Gastroesophageal sphincter (tissue), 4 donors: ENCODE data around the gene FBXW7. TPM values are rescaled to one million over a fixed set of nuclear protein-coding genes. Genes with fewer than 3 reads are reported as not detected.

Experiments
- ATAC-seq: fragments of 150-250 bp; one replicate; pipeline ENCODE4 v1.9.1; 2016; ENCODE audit warnings: mild to moderate bottlenecking, moderate library complexity
- H3K27ac ChIP-seq, 4 donors: fragments of 200-600 bp; sonication (generic) in 3 of 4; 1 replicate in 3 of 4; 2 replicates in 1 of 4; pipeline ENCODE4 v1.5.1; 2016 to 2019
- H3K27me3 ChIP-seq: fragments of 200-600 bp; sonication (generic); one replicate; pipeline ENCODE4 v1.5.1; 2019
- H3K36me3 ChIP-seq, 2 donors: fragments of 200-600 bp; sonication (generic); one replicate each; pipeline ENCODE4 v1.5.1; 2019; ENCODE audit warnings: control low read depth in 1 of 2
- H3K4me1 ChIP-seq, 3 donors: fragments of 200-600 bp; sonication (generic); 1 replicate in 2 of 3; 2 replicates in 1 of 3; pipeline ENCODE4 v1.5.1; 2016 to 2019; ENCODE audit warnings: control low read depth in 2 of 3
- H3K4me3 ChIP-seq, 2 donors: fragments of 200-600 bp; sonication (generic); one replicate each; pipeline ENCODE4 v1.5.1; 2019; ENCODE audit warnings: mild to moderate bottlenecking in 1 of 2, moderate library complexity in 1 of 2
- H3K9me3 ChIP-seq, 3 donors: fragments of 200-600 bp; sonication (generic); one replicate each; pipeline ENCODE4 v1.5.1; 2017 to 2019; ENCODE audit warnings: control low read depth in 2 of 3
- CTCF ChIP-seq, 4 experiments: fragments of 200-600 bp in 2 of 4; fragments of 450-650 bp in 2 of 4; sonication (generic) in 1 of 4; IDR thresholded peaks; one replicate each; pipeline ENCODE4 v1.5.1; 2017 to 2019; ENCODE audit warnings: antibody characterized with exemption in 4 of 4, mild to moderate bottlenecking in 2 of 4, moderate library complexity in 2 of 4
- EP300 ChIP-seq: sonication (generic); formaldehyde crosslinking; IDR thresholded peaks from one replicate; pipeline ENCODE4 v1.6.1; 2017; ENCODE audit warnings: antibody characterized with exemption, mild to moderate bottlenecking
- POLR2A ChIP-seq, 2 donors: fragments of 450-650 bp; IDR thresholded peaks; one replicate each; pipeline ENCODE4 v1.6.1; 2017; ENCODE audit warnings: antibody characterized with exemption in 2 of 2, mild to moderate bottlenecking in 2 of 2, moderate library complexity in 1 of 2
- POLR2AphosphoS5 ChIP-seq: sonication (generic); formaldehyde crosslinking; IDR thresholded peaks from one replicate; pipeline ENCODE4 v1.6.1; 2017; ENCODE audit warnings: antibody characterized with exemption
- WGBS, 2 donors: methylation state at CpG; one replicate each; pipeline ENCODE4 v1.1.5; 2018; ENCODE audit warnings: low coverage in 1 of 2; 5-methylcytosine and 5-hydroxymethylcytosine counted together
- small RNA-seq, 4 donors: library from RNA; depleted of rRNA; stranded (forward); fragments of <200 nt; gene quantifications; one replicate each; pipeline ENCODE3, GENCODE V24; 2016
- total RNA-seq, 4 donors: library from RNA; depleted of rRNA; stranded (reverse); fragments of >200 nt; gene quantifications; one replicate each; pipeline ENCODE4 v1.1.0, GENCODE V29; 2016

The FBXW7 gene
- total RNA-seq, 4 donors from 2014 or later: 55.1 to 120 (median 85.5) TPM

DNA sequence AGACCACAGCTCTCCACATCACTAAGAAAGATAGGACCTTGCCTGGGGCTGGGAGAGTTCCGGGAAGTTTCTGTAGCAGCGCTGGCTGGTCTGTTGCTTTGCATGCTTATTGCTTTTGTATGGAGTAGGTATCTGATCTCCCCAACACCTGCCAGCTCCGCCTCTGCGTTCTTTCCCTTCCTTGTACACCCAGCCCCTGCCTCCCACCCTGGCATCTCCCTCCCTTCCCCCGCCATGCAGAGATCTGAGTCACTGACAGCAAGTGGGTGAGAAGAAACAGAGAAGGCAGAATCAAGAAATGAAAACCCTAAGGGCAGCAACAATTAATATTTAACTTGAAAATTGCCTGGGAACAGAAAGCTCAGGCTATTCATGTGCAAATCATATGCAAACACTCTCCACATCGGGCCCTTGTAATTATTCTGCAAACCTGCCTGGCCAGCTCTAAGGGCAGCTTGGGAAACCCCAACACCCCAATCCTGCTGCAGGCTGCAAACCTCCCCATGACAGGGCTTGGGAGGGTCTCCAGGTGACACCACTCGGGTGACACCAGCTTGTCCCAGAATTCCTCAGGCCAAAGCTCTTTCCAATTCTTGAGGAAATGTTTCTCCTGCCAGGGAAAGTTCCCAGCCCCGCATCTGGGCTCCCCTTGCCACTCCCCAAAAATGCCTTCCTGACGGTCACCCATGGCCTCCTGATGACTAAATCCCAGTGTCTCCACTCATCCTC, 257.2 kb downstream of the FBXW7 start:
- Histone ChIP-seq H3K27ac (no peak overlapping the region), H3K4me3 (no peak overlapping the region), H3K36me3 (no peaks in the 10 kb centered on the region), H3K9me3 (no peaks in the 10 kb centered on the region), H3K27me3 (no peaks in the 10 kb centered on the region), H3K4me1 (no peaks in the 10 kb centered on the region)
- 53 to 72% methylated on average over 2 to 4 of the region's 9 CpGs for WGBS, 2 donors
- TF ChIP-seq EP300: no peak
- no peak for TF ChIP-seq CTCF (IDR thresholded peaks at IDR 0.05)
- no peak for TF ChIP-seq POLR2A (IDR thresholded peaks at IDR 0.05)
- no peak for ATAC-seq

- TF ChIP-seq POLR2A (IDR thresholded peaks at IDR 0.05) (no peak), EP300 (no peak), CTCF (IDR thresholded peaks at IDR 0.05) (no peak), POLR2AphosphoS5 (no peak)
- Histone ChIP-seq H3K27me3 (no peaks in the 10 kb centered on the region), H3K27ac (no peak overlapping the region), H3K9me3 (no peaks in the 10 kb centered on the region), H3K36me3 (no peaks in the 10 kb centered on the region), H3K4me1 (no peaks in the 10 kb centered on the region), H3K4me3 (no peak overlapping the region)
- no peak for ATAC-seq
These were observed 257.8 kb downstream of the FBXW7 start for GRCh38 chr4:152278172-152278504.

- Histone ChIP-seq H3K27ac (no peak overlapping the region), H3K27me3 (no peaks in the 10 kb centered on the region), H3K4me1 (no peaks in the 10 kb centered on the region), H3K36me3 (no peaks in the 10 kb centered on the region), H3K4me3 (no peak overlapping the region), H3K9me3 (no peaks in the 10 kb centered on the region)
- no peak for TF ChIP-seq CTCF (IDR thresholded peaks at IDR 0.05)
- no peak for TF ChIP-seq EP300
- no peak for TF ChIP-seq POLR2AphosphoS5
- no peak for TF ChIP-seq POLR2A (IDR thresholded peaks at IDR 0.05)
- 80% methylated on average over 1 of the region's 5 CpGs; no CpG with 5 or more reads in 1 of the 2 donors for WGBS, 2 donors
- no peak for ATAC-seq
These were observed 258.6 kb downstream of the FBXW7 start for GRCh38 chr4:152277333-152277732.

DNA sequence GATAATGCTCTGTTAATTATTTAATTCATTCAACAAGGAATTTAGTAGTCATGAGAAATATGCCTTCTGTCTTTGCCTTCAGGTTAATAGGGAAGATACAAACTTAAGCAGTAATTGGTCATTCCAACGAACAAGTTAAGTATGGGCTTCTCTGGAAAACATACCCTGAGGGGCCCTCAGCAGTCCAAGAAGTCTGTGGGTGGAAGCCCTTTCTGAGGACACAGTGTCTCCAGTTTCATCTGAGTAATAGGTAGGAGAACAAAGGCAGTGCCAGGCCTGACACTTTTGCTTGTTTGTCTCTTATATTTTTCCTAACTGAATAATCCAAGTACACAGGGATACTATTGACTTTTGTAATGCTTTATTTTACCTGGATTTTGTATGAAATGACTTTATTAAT, 262.5 kb downstream of the FBXW7 start:
- no peaks in the 10 kb centered on the region for H3K36me3 ChIP-seq
- no peak overlapping the region for H3K27ac ChIP-seq
- WGBS, 2 donors: 40 to 89% methylated on average over 1 of the region's 1 CpG
- no peaks in the 10 kb centered on the region for H3K9me3 ChIP-seq
- H3K27me3 ChIP-seq: no peaks in the 10 kb centered on the region
- ATAC-seq: no peak
- H3K4me3 ChIP-seq: no peak overlapping the region
- H3K4me1 ChIP-seq: no peaks in the 10 kb centered on the region
- TF ChIP-seq CTCF (IDR thresholded peaks at IDR 0.05) (no peak), POLR2A (IDR thresholded peaks at IDR 0.05) (no peak), POLR2AphosphoS5 (no peak), EP300 (no peak)

Small RNAs within 50 kb of the gene (small RNA-seq; reads per million reads assigned to genes)
- 0 reads per million in 4 donors for gene MIR3140

Other genes with a start within 250 kb of the FBXW7 start
- gene TMEM154, start 143.9 kb upstream of the FBXW7 start, total RNA-seq: 10 to 100 TPM in 1 of 4 donors, 1 to 10 TPM in 2, under 1 TPM in 1; 0.77 to 13.6 (median 3.8) TPM
- under 1 TPM; 0.22 to 0.94 (median 0.47) TPM for gene TIGD4, start 243.6 kb upstream of the FBXW7 start, total RNA-seq
- gene ARFIP1, start 243.9 kb upstream of the FBXW7 start, total RNA-seq: 10 to 100 TPM; 26.6 to 34.9 (median 29.5) TPM